GM21723 (cell line): Measurements from ENCODE around the gene GPR101.

Source experiments
- ATAC-seq: cut with Tn5 transposase; IDR thresholded peaks from one replicate; pipeline ENCODE4 v1.9.1; 2021; ENCODE audit warnings: mild to moderate bottlenecking, moderate library complexity; ENCODE audit not compliant: unreplicated experiment

Gene GPR101

GRCh38 chrX:137033774-137034507 lies at the start of gene GPR101:
Gene GPR101 (minus strand): TSS chrX:137033995. CDS start chrX:137031674, 2,321 bp downstream.
- no peak for ATAC-seq

GRCh38 chrX:137081239-137081638 lies 47.4 kb upstream of the GPR101 start:
- no peak for ATAC-seq

- ATAC-seq, result no peak
Observed at GRCh38 chrX:137072396-137072795, 38.6 kb upstream of the GPR101 start.

GRCh38 chrX:137071596-137071995 lies 37.8 kb upstream of the GPR101 start:
- no peak for ATAC-seq

GRCh38 chrX:137067147-137067546 lies 33.4 kb upstream of the GPR101 start:
- ATAC-seq, result no peak

- no peak for ATAC-seq
Observed at GRCh38 chrX:137062915-137063617, 29.3 kb upstream of the GPR101 start.

- no peak for ATAC-seq
Observed at GRCh38 chrX:137058339-137059127, 24.7 kb upstream of the GPR101 start.

GRCh38 chrX:137052643-137053235 lies 18.9 kb upstream of the GPR101 start:
- ATAC-seq, result peak; percentile 19

- ATAC-seq, result peak; percentile 98
Observed at GRCh38 chrX:137051978-137052642, 18.3 kb upstream of the GPR101 start.

- ATAC-seq, result no peak
Observed at GRCh38 chrX:137044893-137045292, 11.1 kb upstream of the GPR101 start.

GRCh38 chrX:137043736-137044135 lies 9.9 kb upstream of the GPR101 start:
- no peak for ATAC-seq

- ATAC-seq, result no peak
Observed at GRCh38 chrX:137041329-137041728, 7.5 kb upstream of the GPR101 start.

GRCh38 chrX:137040113-137040794 lies 6.5 kb upstream of the GPR101 start:
- ATAC-seq, result no peak

GRCh38 chrX:137034508-137034872 lies 695 bp upstream of the GPR101 start:
- no peak for ATAC-seq

- ATAC-seq, result no peak
Observed at GRCh38 chrX:137032841-137033773, 688 bp downstream of the GPR101 start.

- peak; percentile 27 for ATAC-seq
Observed at GRCh38 chrX:137032341-137032694, 1.5 kb downstream of the GPR101 start.

- peak; percentile 86 for ATAC-seq
Observed at GRCh38 chrX:137031517-137032340, 2.1 kb downstream of the GPR101 start.

GRCh38 chrX:137031039-137031438 lies 2.8 kb downstream of the GPR101 start:
- no peak for ATAC-seq
